ENCODE measurements around the gene RNH1. TPM values are rescaled to one million over a fixed set of nuclear protein-coding genes. Genes with fewer than 3 reads are reported as not detected.

Gene RNH1
- polyA plus RNA-seq, 1 donor from 2014 or later, result 71.8 TPM

DNA sequence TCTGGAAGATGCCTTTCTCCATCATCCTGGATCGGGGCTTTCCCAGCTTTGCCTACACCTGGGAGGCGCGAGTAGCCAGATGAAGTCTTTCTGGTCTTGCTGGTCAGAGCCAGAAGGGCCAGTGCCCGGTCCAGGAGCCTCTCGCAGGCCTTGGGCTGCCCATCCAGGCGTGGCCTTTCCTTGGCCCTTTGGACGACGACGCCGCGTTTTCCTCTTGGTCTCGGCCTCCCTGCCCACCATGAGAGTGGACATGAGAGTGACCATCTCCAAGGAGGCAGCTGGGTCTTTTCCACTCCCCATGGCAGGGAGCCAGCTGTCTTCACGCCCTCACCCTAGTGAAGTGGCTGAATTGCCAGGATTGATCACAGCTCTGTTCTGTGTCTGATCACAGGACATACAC is 53.5 kb downstream of the RNH1 start:
- Histone ChIP-seq H3K9me2 (ENCODE audit: insufficient read depth, low read length) (no peaks in the 10 kb centered on the region), H3K79me2 (replicated peaks; ENCODE audit: insufficient read depth, low read length) (peaks cover 7% of the 10 kb centered on the region), H3K27ac (ENCODE audit: low read length) (no peak overlapping the region), H3K4me3 (ENCODE audit: low read length) (no peak overlapping the region), H3K9ac (ENCODE audit: low read length) (no peak overlapping the region), H3F3A (ENCODE audit: insufficient read depth, low read length, poor library complexity, severe bottlenecking) (no peaks in the 10 kb centered on the region), H4K20me1 (ENCODE audit: insufficient read depth) (peaks cover 2% of the 10 kb centered on the region), H2AFZ (ENCODE audit: low read depth, low read length) (no peak overlapping the region), H3K36me3 (ENCODE audit: insufficient read depth, low read length) (no peaks in the 10 kb centered on the region), H3K27me3 (ENCODE audit: insufficient read depth, low read depth, low read length) (no peaks in the 10 kb centered on the region), H3K4me2 (ENCODE audit: low read length) (no peak overlapping the region), H3K9me3 (ENCODE audit: low read length) (no peaks in the 10 kb centered on the region)
- TF ChIP-seq POLR2AphosphoS5 (IDR thresholded peaks at IDR 0.05) (no peak), RAD21 (conservative IDR thresholded peaks at IDR 0.05) (no peak), SMC3 (conservative IDR thresholded peaks at IDR 0.05; ENCODE audit: poor library complexity) (no peak), EP300 (conservative IDR thresholded peaks at IDR 0.05; ENCODE audit: poor library complexity, severe bottlenecking) (no peak), EZH2 (IDR thresholded peaks at IDR 0.05; ENCODE audit: borderline replicate concordance, insufficient read depth, low read length, poor library complexity, severe bottlenecking) (no peak), MXI1 (conservative IDR thresholded peaks at IDR 0.05; ENCODE audit: poor library complexity, severe bottlenecking) (no peak), CTCF (IDR thresholded peaks at IDR 0.05; ENCODE audit: poor library complexity, severe bottlenecking) (no peak), TAF1 (IDR thresholded peaks at IDR 0.05; ENCODE audit: low read depth) (no peak)
- TF ChIP-seq, protein P1, sequence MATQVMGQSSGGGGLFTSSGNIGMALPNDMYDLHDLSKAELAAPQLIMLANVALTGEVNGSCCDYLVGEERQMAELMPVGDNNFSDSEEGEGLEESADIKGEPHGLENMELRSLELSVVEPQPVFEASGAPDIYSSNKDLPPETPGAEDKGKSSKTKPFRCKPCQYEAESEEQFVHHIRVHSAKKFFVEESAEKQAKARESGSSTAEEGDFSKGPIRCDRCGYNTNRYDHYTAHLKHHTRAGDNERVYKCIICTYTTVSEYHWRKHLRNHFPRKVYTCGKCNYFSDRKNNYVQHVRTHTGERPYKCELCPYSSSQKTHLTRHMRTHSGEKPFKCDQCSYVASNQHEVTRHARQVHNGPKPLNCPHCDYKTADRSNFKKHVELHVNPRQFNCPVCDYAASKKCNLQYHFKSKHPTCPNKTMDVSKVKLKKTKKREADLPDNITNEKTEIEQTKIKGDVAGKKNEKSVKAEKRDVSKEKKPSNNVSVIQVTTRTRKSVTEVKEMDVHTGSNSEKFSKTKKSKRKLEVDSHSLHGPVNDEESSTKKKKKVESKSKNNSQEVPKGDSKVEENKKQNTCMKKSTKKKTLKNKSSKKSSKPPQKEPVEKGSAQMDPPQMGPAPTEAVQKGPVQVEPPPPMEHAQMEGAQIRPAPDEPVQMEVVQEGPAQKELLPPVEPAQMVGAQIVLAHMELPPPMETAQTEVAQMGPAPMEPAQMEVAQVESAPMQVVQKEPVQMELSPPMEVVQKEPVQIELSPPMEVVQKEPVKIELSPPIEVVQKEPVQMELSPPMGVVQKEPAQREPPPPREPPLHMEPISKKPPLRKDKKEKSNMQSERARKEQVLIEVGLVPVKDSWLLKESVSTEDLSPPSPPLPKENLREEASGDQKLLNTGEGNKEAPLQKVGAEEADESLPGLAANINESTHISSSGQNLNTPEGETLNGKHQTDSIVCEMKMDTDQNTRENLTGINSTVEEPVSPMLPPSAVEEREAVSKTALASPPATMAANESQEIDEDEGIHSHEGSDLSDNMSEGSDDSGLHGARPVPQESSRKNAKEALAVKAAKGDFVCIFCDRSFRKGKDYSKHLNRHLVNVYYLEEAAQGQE (IDR thresholded peaks at IDR 0.05; ENCODE audit: borderline replicate concordance), result no peak

- Histone ChIP-seq H3K4me3 (ENCODE audit: low read length) (no peak overlapping the region), H3K79me2 (replicated peaks; ENCODE audit: insufficient read depth, low read length) (peaks cover 7% of the 10 kb centered on the region), H3K9me3 (ENCODE audit: low read length) (no peaks in the 10 kb centered on the region), H2AFZ (ENCODE audit: low read depth, low read length) (no peak overlapping the region), H3K27me3 (ENCODE audit: insufficient read depth, low read depth, low read length) (no peaks in the 10 kb centered on the region), H3K9me2 (ENCODE audit: insufficient read depth, low read length) (no peaks in the 10 kb centered on the region), H4K20me1 (ENCODE audit: insufficient read depth) (peaks cover 2% of the 10 kb centered on the region), H3K4me2 (ENCODE audit: low read length) (no peak overlapping the region), H3F3A (ENCODE audit: insufficient read depth, low read length, poor library complexity, severe bottlenecking) (no peaks in the 10 kb centered on the region), H3K27ac (ENCODE audit: low read length) (no peak overlapping the region), H3K36me3 (ENCODE audit: insufficient read depth, low read length) (no peaks in the 10 kb centered on the region), H3K9ac (ENCODE audit: low read length) (no peak overlapping the region)
- no peak for TF ChIP-seq MXI1 (conservative IDR thresholded peaks at IDR 0.05; ENCODE audit: poor library complexity, severe bottlenecking)
- no peak for TF ChIP-seq EZH2 (IDR thresholded peaks at IDR 0.05; ENCODE audit: borderline replicate concordance, insufficient read depth, low read length, poor library complexity, severe bottlenecking)
- no peak for TF ChIP-seq RAD21 (conservative IDR thresholded peaks at IDR 0.05)
- no peak for TF ChIP-seq EP300 (conservative IDR thresholded peaks at IDR 0.05; ENCODE audit: poor library complexity, severe bottlenecking)
- no peak for TF ChIP-seq POLR2AphosphoS5 (IDR thresholded peaks at IDR 0.05)
- TF ChIP-seq SMC3 (conservative IDR thresholded peaks at IDR 0.05; ENCODE audit: poor library complexity), result no peak
- TF ChIP-seq, protein P1 (IDR thresholded peaks at IDR 0.05; ENCODE audit: borderline replicate concordance), result no peak
- TF ChIP-seq CTCF (IDR thresholded peaks at IDR 0.05; ENCODE audit: poor library complexity, severe bottlenecking), result no peak
- TF ChIP-seq TAF1 (IDR thresholded peaks at IDR 0.05; ENCODE audit: low read depth), result no peak
Measured at GRCh38 chr11:452916-453527, 54.0 kb downstream of the RNH1 start.

Data from neural cell (in vitro differentiated cells).